Mammary epithelial cell (primary cell): ENCODE measurements around the gene PLCH1.

ENCODE experiments used
- EZH2 ChIP-seq: IDR thresholded peaks from 2 replicates; pipeline ENCODE4 v1.6.1; 2012; ENCODE audit warnings: low read length, inconsistent platforms, borderline replicate concordance
- TF ChIP-seq, protein P1 (sequence below), 2 donors: IDR thresholded peaks in 1 of 2; conservative IDR thresholded peaks in 1 of 2; 2 replicates each; pipeline ENCODE4 v1.5.1; 2011 to 2012; ENCODE audit warnings: inconsistent platforms in 2 of 2, low read length in 2 of 2, mild to moderate bottlenecking in 2 of 2, control low read depth in 1 of 2, low read depth in 1 of 2; ENCODE audit not compliant: insufficient read depth in 1 of 2; ENCODE audit errors: extremely low read depth in 1 of 2

DNA sequence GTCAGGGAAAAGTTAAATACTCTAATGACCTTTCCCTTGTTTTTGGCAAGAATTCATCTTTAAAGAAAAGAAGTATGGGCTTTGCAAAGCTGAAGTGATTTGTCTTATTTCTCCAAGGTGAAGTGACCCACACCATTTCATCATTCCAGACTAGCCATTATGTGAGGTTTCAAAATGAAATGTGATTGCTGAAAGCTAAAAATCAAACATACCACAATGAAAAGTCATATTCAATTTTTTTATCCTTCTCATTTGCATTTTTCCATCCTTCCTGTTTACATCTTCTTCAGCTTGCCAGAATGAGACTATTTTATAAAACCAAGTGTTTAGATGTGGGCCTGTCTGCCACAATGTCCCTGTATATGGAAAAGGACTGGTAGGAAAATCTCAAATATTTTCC, 309.1 kb downstream of the PLCH1 start:
- TF ChIP-seq, protein P1, sequence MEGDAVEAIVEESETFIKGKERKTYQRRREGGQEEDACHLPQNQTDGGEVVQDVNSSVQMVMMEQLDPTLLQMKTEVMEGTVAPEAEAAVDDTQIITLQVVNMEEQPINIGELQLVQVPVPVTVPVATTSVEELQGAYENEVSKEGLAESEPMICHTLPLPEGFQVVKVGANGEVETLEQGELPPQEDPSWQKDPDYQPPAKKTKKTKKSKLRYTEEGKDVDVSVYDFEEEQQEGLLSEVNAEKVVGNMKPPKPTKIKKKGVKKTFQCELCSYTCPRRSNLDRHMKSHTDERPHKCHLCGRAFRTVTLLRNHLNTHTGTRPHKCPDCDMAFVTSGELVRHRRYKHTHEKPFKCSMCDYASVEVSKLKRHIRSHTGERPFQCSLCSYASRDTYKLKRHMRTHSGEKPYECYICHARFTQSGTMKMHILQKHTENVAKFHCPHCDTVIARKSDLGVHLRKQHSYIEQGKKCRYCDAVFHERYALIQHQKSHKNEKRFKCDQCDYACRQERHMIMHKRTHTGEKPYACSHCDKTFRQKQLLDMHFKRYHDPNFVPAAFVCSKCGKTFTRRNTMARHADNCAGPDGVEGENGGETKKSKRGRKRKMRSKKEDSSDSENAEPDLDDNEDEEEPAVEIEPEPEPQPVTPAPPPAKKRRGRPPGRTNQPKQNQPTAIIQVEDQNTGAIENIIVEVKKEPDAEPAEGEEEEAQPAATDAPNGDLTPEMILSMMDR (conservative IDR thresholded peaks at IDR 0.05 in 1 of 2, IDR thresholded peaks at IDR 0.05 in 1 of 2; ENCODE audit: extremely low read depth in 1 of 2, insufficient read depth in 1 of 2, low read depth in 1 of 2, low read length in 2 of 2): no peak
- no peak for TF ChIP-seq EZH2
